Testis (tissue), 3 donors: Measurements from ENCODE around the gene STK35. TPM values are rescaled to one million over a fixed set of nuclear protein-coding genes. Genes with fewer than 3 reads are reported as not detected.

Experiments
- DNase-seq: peaks from one replicate; pipeline ENCODE4 v3.0.0-alpha.2; 2019
- H3K27ac ChIP-seq, 2 donors: fragments of 200-600 bp; sonication (generic); one replicate each; pipeline ENCODE4 v1.5.1; 2019
- H3K27me3 ChIP-seq: fragments of 200-600 bp; sonication (generic); one replicate; pipeline ENCODE4 v1.5.1; 2019
- H3K36me3 ChIP-seq: fragments of 200-600 bp; sonication (generic); one replicate; pipeline ENCODE4 v1.5.1; 2017; ENCODE audit warnings: low read depth; ENCODE audit errors: missing control alignments
- H3K4me1 ChIP-seq: fragments of 200-600 bp; sonication (generic); one replicate; pipeline ENCODE4 v1.5.1; 2019
- H3K4me3 ChIP-seq, 2 donors: fragments of 200-600 bp; sonication (generic); one replicate each; pipeline ENCODE4 v1.5.1; 2017 to 2019
- H3K9me3 ChIP-seq: fragments of 200-600 bp; sonication (generic); one replicate; pipeline ENCODE4 v1.5.1; 2017
- CTCF ChIP-seq, 3 experiments: fragments of 450-650 bp in 2 of 3; fragments of 200-600 bp in 1 of 3; sonication (generic) in 1 of 3; IDR thresholded peaks; one replicate each; pipeline ENCODE4 v1.5.1; 2016 to 2019; ENCODE audit warnings: antibody characterized with exemption in 3 of 3, mild to moderate bottlenecking in 2 of 3, moderate library complexity in 1 of 3
- POLR2A ChIP-seq: fragments of 450-650 bp; IDR thresholded peaks from one replicate; pipeline ENCODE4 v1.6.1; 2017; ENCODE audit warnings: antibody characterized with exemption, mild to moderate bottlenecking, moderate library complexity
- whole genome bisulfite sequencing, 2 donors: methylation state at CpG; one replicate each; pipeline ENCODE4 v1.1.5; 2018; 5-methylcytosine and 5-hydroxymethylcytosine counted together
- intact Hi-C: fragments of 100-400 bp; cut with DNase I; formaldehyde crosslinking; loops from one replicate; pipeline ENCODE4 v1.15.1; 2023; ENCODE audit warnings: low total_unique reads
- polyA plus RNA-seq: library from polyadenylated mRNA; stranded (reverse); fragments of 350-450 nt; fragmentation: Illumina TruSeq; extraction: RNeasy Lipid Tissue Mini Kit (QIAGEN cat#74804); gene quantifications from one replicate; pipeline ENCODE4 v1.2.3, GENCODE V29; 2014; ENCODE audit warnings: low read depth, low replicate concordance; ENCODE audit not compliant: insufficient read depth
- total RNA-seq, 2 donors: library from RNA; depleted of rRNA; stranded (reverse); fragments of >200 nt; gene quantifications; one replicate each; pipeline ENCODE4 v1.2.3, GENCODE V29; 2016

The STK35 gene
- total and polyA plus RNA-seq, 3 donors from 2014 or later = 46.3 to 82.8 (median 73.0) TPM

DNA sequence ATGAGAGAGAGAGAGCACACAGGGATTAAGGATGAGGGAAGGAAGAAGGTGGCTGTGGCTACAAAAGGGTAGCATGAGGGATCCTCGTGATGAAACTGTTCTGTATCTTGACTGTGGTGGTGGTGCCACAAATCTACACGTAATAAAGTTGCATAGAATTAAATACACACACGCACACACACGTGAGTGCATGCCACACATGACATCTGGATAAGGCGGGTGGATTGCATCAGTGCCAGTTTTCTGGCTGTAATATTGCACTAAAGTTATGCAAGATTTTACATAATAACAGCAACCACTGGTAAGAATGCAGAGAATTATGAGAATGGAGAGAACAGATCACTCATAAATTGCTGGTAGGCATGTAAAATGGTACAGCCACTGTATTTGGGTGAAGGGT is 16.9 kb upstream of the STK35 start:
- Histone ChIP-seq H3K27me3 (no peaks in the 10 kb centered on the region), H3K4me1 (no peaks in the 10 kb centered on the region), H3K27ac (no peak overlapping the region), H3K36me3 (no peaks in the 10 kb centered on the region), H3K4me3 (no peak overlapping the region), H3K9me3 (no peaks in the 10 kb centered on the region)
- intact Hi-C loops = no loop called here
- WGBS, 2 donors = 81 to 86% methylated on average over 5 of the region's 5 CpGs
- DNase-seq = no peak
- TF ChIP-seq POLR2A (no peak), CTCF (IDR thresholded peaks at IDR 0.05) (no peak)

DNA sequence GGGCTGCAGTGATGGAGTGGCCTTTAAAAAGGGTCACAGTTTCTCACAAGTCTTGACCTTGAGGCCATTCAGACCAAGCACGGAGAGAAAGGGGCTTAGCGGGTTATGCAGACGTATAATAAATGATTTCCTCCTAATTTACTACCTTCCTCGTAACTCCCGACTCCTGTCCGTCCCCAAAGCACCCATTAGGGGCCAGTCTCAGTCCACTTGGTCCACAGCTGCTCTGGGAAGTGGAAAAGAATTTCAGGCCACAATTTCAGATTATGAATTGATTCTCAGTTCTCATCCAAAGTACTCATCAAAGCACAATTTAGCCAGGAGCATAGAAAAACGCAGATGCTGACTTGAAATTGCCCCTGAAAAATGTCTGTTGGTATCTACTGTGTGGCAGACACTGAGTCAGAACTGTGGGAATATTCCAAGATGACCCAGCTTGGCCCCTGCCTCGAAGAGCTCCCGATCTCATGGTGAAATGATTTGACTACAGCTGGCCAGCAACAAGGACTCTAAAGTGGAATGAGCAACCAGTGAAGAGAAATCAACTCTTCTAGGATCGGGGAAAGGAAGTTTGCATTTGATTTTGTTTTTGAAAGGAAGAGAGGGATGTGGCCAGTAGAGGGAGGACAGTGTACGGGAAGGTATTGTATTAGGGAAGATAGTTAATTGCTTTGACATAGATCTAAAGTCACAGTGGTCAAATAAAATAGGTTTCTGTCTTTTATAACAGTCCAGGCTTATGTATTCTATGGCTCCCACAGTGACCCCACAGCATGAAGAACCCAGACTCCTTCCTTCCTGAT is 15.2 kb upstream of the STK35 start:
- Histone ChIP-seq H3K4me3 (no peak overlapping the region), H3K9me3 (no peaks in the 10 kb centered on the region), H3K36me3 (no peaks in the 10 kb centered on the region), H3K27me3 (no peaks in the 10 kb centered on the region), H3K27ac (no peak overlapping the region), H3K4me1 (no peaks in the 10 kb centered on the region)
- no peak for DNase-seq
- intact Hi-C loops = no loop called here
- 55 to 59% methylated on average over 11 of the region's 11 CpGs for whole genome bisulfite sequencing, 2 donors
- TF ChIP-seq POLR2A (no peak), CTCF (IDR thresholded peaks at IDR 0.05) (no peak)

GRCh38 chr20:2086980-2087377 is 14.6 kb upstream of the STK35 start:
- no peak overlapping the region for H3K27ac ChIP-seq
- no peaks in the 10 kb centered on the region for H3K36me3 ChIP-seq
- intact Hi-C loops = no loop called here
- H3K4me1 ChIP-seq = no peaks in the 10 kb centered on the region
- H3K9me3 ChIP-seq = no peaks in the 10 kb centered on the region
- no peak for DNase-seq
- no peak for TF ChIP-seq CTCF (IDR thresholded peaks at IDR 0.05)
- H3K27me3 ChIP-seq = no peaks in the 10 kb centered on the region
- 72 to 87% methylated on average over 2 of the region's 2 CpGs for WGBS, 2 donors
- H3K4me3 ChIP-seq = no peak overlapping the region

DNA sequence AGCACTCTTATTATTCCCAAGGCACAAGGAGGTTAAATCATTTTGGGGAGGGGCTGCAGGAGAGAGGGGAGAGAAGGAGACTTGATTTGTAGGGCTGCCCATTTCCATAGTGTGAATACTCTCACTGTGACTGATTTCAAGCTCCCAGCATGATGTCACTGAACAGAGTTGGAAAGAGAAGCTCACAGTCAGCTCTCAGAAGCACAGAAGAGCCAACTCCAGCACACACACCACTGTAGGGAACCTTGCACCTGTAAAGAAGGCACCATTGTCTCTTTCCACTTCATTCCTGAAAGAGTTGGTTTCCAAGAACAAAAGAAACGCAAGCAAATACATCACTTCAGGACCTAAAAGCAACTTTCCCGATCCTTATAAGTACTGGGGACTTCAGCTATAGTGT is 12.7 kb upstream of the STK35 start:
- intact Hi-C loops = no loop called here
- Histone ChIP-seq H3K4me1 (no peaks in the 10 kb centered on the region), H3K27ac (no peak overlapping the region), H3K27me3 (no peaks in the 10 kb centered on the region), H3K4me3 (no peak overlapping the region), H3K36me3 (no peaks in the 10 kb centered on the region), H3K9me3 (no peaks in the 10 kb centered on the region)
- TF ChIP-seq CTCF (IDR thresholded peaks at IDR 0.05) (no peak), POLR2A (no peak)
- DNase-seq = no peak
- WGBS, 2 donors = 55 to 62% methylated on average over 2 of the region's 2 CpGs

DNA sequence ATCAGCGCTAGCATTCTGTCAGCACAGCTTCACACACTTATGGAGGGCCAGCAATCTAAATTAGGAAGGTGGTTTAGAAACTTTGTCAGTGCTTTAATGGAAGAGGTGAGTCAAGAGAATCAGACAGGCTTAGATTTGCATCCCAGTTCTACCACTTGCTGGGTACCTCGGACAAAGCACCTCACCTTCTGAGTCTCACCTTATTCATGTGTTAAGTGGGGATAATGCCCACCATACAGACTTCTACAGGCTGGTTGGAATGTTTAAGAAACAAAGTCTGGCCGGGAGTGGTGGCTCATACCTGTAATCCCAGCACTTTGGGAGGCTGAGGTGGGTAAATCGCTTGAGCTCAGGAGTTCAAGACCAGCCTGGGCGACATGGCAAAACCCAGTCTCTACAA is 12.2 kb upstream of the STK35 start:
- Histone ChIP-seq H3K27ac (no peak overlapping the region), H3K36me3 (no peaks in the 10 kb centered on the region), H3K4me1 (no peaks in the 10 kb centered on the region), H3K27me3 (no peaks in the 10 kb centered on the region), H3K9me3 (no peaks in the 10 kb centered on the region), H3K4me3 (no peak overlapping the region)
- WGBS, 2 donors = 62 to 79% methylated on average over 5 of the region's 5 CpGs
- intact Hi-C loops = no loop called here
- TF ChIP-seq POLR2A (no peak), CTCF (IDR thresholded peaks at IDR 0.05) (no peak)
- DNase-seq = no peak
